Psoas muscle (tissue), 8 donors: ENCODE measurements around the gene DDX23. TPM values are rescaled to one million over a fixed set of nuclear protein-coding genes. Genes with fewer than 3 reads are reported as not detected.

Experiments
- ATAC-seq, 4 donors: fragments of 200-7000 bp; cut with Tn5 transposase; one replicate each; pipeline ENCODE4 v1.9.1; 2020; ENCODE audit warnings: moderate library complexity in 3 of 4, mild to moderate bottlenecking in 2 of 4
- DNase-seq, 2 donors: peaks; one replicate each; pipeline ENCODE4 v3.0.0-alpha.2; 2020
- H3K27ac ChIP-seq: fragments of 200-600 bp; one replicate; pipeline ENCODE4 v1.8.0; 2022
- H3K27me3 ChIP-seq, 3 donors: fragments of 200-600 bp in 1 of 3; one replicate each; pipeline versions ENCODE4 v1.6.1 to v1.8.0; 2013 to 2022; ENCODE audit warnings: low read length in 2 of 3, mild to moderate bottlenecking in 2 of 3, moderate library complexity in 1 of 3; ENCODE audit not compliant: insufficient read depth in 3 of 3
- H3K36me3 ChIP-seq, 2 donors: fragments of 200-600 bp in 1 of 2; one replicate each; pipeline versions ENCODE4 v1.6.1 to v1.8.0; 2013 to 2022; ENCODE audit warnings: low read depth in 1 of 2, mild to moderate bottlenecking in 1 of 2, moderate library complexity in 1 of 2; ENCODE audit not compliant: insufficient read depth in 1 of 2
- H3K4me1 ChIP-seq: fragments of 200-600 bp; one replicate; pipeline ENCODE4 v1.8.0; 2022
- H3K4me3 ChIP-seq: fragments of 200-600 bp; one replicate; pipeline ENCODE4 v1.8.0; 2022; ENCODE audit warnings: mild to moderate bottlenecking
- H3K9me3 ChIP-seq: fragments of 200-600 bp; one replicate; pipeline ENCODE4 v1.8.0; 2022
- WGBS, 3 donors: extraction: QIAGEN DNeasy Blood & Tissue Kit; methylation state at CpG; one replicate each; pipeline versions ENCODE4 v1.1.6 to v1.1.7; 2013; 5-methylcytosine and 5-hydroxymethylcytosine counted together
- intact Hi-C, 2 donors: fragments of 100-400 bp; cut with DNase I; formaldehyde crosslinking; loops; one replicate each; pipeline versions ENCODE4 v1.11.0 to v1.14.2; 2022
- polyA plus RNA-seq, 3 donors: library from polyadenylated mRNA; stranded (reverse); fragments of 200-250 nt; gene quantifications; one replicate each; pipeline ENCODE4 v1.2.3, GENCODE V29; 2013
- total RNA-seq, 4 donors: library from RNA; stranded (reverse); fragmentation: NEBNext Ultra II Directional in 2 of 4; extraction: Animal tissue kit (Norgen Biotek cat#: 25700) in 2 of 4; gene quantifications; one replicate each; pipeline versions ENCODE4 v1.2.1 to v1.2.4, GENCODE V29; 2021 to 2023
- TF ChIP-seq, protein P1 (sequence below): fragments of 200-600 bp; IDR thresholded peaks from one replicate; pipeline ENCODE4 v1.8.0; 2022; ENCODE audit warnings: antibody characterized with exemption
- donor health status: healthy with polysubstance abuse.
- donor health status: DM: no; HTN: no; CAD: no; lungs with moderate emphysema.
- donor health status: Bipolar disorder and iron deficiency.
- donor health status: healthy.
- donor health status: DM: yes; HTN: yes; CAD: no.
- donor health status: DM: no; HTN: no; CAD: no.
- donor health status: DM: no; HTN: no; CAD: no.
- donor health status: DM: yes; HTN: yes; CAD: no.

Gene DDX23
- total and polyA plus RNA-seq, 7 donors = 38.5 to 92.8 (median 62.3) TPM

- Histone ChIP-seq H3K27ac (no peak overlapping the region), H3K4me3 (no peak overlapping the region), H3K4me1 (peaks cover 7% of the 10 kb centered on the region), H3K9me3 (no peaks in the 10 kb centered on the region), H3K36me3 (no peaks in the 10 kb centered on the region), H3K27me3 (peaks cover 0 to 17% (median 2%) of the 10 kb centered on the region in 3 donors)
- TF ChIP-seq, protein P1, sequence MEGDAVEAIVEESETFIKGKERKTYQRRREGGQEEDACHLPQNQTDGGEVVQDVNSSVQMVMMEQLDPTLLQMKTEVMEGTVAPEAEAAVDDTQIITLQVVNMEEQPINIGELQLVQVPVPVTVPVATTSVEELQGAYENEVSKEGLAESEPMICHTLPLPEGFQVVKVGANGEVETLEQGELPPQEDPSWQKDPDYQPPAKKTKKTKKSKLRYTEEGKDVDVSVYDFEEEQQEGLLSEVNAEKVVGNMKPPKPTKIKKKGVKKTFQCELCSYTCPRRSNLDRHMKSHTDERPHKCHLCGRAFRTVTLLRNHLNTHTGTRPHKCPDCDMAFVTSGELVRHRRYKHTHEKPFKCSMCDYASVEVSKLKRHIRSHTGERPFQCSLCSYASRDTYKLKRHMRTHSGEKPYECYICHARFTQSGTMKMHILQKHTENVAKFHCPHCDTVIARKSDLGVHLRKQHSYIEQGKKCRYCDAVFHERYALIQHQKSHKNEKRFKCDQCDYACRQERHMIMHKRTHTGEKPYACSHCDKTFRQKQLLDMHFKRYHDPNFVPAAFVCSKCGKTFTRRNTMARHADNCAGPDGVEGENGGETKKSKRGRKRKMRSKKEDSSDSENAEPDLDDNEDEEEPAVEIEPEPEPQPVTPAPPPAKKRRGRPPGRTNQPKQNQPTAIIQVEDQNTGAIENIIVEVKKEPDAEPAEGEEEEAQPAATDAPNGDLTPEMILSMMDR = no peak
- WGBS, 3 donors = 66 to 76% (median 72%) methylated on average over 5 of the region's 5 CpGs
- DNase-seq (no peak), ATAC-seq (no peak)
- intact Hi-C loops = no loop called here
Observed at GRCh38 chr12:48819986-48820725, 31.8 kb downstream of the DDX23 start.

DNA sequence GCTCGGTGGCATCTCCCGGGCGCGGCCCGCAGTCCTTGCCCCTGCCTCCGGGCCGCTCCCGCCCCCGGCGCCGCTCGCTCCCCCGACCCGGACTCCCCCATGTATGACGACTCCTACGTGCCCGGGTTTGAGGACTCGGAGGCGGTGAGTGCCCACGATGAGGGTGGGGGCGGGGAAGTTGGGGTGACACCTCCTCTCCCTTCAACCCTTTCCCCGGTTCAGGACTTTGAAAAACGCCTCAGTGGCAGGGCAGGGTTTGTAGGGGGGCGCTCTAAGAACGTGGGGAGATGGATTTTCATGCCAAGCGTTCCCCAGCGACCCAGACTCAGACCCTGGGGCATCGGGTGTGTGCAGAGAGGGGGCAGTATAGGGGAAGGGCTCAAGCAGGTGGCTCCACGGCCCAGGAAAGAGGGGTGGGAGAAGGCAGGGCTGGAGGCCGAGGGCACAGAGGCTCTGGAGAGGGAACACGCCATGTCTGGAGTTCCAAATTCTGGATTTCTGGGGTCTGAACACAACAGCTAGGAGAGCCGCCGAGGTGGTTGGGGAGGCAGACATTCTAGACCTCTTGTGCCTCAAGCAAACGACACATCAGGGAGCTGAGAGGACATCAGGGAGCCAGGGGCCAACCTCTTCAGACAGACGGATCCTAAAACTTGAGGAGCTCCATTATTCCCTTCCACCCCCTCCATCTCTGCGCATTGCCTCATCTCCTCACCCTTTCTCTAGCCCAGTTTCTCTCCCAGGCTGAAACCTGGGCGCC lies 33.0 kb downstream of the DDX23 start:
- DNase-seq (peak in 1 of 2 donors; percentile 26), ATAC-seq (no peak)
- Histone ChIP-seq H3K27ac (no peak overlapping the region), H3K9me3 (no peaks in the 10 kb centered on the region), H3K27me3 (peaks cover 0 to 17% (median 2%) of the 10 kb centered on the region in 3 donors), H3K36me3 (no peaks in the 10 kb centered on the region), H3K4me1 (peaks cover 7% of the 10 kb centered on the region), H3K4me3 (peak overlapping the region; percentile 74)
- intact Hi-C loops = no loop called here
- WGBS, 3 donors = 17 to 26% (median 25%) methylated on average over 21 to 37 of the region's 37 CpGs
- TF ChIP-seq, protein P1 = no peak

DNA sequence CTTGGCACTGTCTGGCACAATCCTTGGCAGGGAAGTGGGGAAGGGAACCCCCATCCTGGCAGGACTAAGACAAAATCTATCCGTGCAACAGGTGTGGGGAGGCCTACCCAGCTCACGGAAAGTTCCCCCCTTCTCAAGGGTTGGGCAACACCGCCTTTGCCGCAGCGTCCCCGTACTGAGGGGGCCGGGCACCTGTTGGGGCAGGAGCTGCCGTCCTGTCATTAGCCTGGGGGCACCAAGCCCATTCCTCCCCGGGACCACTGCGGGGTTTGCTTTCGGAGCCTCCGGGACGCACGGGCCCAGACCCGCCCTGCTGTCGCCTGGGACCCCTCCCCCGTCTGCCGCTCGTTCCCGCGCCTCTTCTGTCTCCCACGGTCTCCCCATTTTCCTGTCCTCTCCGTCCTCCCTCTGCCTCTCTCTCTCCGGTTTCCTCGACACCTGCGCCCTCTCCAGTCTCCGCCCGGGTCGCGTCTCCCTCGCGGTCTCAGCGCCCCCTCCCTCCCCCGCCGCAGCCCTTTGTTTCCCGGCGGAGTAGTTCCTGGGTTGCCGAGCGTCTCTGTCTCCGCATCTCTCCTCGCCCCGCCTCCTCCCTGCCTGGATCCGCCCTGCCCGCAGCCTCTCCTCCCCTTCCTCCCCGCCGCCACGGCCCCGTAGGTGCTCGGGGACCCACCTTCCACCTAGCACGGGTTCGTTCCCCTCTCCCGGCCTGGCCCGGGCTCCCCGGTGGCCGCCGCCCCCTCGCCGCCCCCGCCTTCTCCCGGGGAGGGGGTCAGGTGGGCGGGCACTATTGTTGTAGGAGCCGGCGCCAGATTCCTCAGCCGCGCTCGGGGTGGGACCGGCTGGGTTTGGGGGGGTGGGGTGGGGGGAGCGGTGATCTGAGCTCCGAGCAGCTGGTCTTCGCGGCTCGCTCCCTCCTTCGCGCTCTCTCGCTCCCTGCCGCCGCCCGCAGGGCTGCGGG lies 33.8 kb downstream of the DDX23 start, which contains the start of gene CACNB3:
Gene CACNB3 (plus strand): TSS at position 624 of the 958 bp plus-strand sequence. CDS start 434 bp downstream, outside the sequence.
- H3K27ac ChIP-seq = no peak within 1 kb of the TSS
- intact Hi-C loops = no loop called here
- peaks cover 7% of the 10 kb centered on the region for H3K4me1 ChIP-seq
- peaks cover 0 to 17% (median 2%) of the 10 kb centered on the region in 3 donors for H3K27me3 ChIP-seq
- DNase-seq = peak; percentile 67 to 81
- TF ChIP-seq, protein P1 = no peak
- H3K9me3 ChIP-seq = no peaks in the 10 kb centered on the region
- peak within 1 kb of the TSS; percentile 74 for H3K4me3 ChIP-seq
- 2% methylated on average over 50 to 77 of the region's 79 CpGs for WGBS, 3 donors
- no peaks in the 10 kb centered on the region for H3K36me3 ChIP-seq
- ATAC-seq = no peak

DNA sequence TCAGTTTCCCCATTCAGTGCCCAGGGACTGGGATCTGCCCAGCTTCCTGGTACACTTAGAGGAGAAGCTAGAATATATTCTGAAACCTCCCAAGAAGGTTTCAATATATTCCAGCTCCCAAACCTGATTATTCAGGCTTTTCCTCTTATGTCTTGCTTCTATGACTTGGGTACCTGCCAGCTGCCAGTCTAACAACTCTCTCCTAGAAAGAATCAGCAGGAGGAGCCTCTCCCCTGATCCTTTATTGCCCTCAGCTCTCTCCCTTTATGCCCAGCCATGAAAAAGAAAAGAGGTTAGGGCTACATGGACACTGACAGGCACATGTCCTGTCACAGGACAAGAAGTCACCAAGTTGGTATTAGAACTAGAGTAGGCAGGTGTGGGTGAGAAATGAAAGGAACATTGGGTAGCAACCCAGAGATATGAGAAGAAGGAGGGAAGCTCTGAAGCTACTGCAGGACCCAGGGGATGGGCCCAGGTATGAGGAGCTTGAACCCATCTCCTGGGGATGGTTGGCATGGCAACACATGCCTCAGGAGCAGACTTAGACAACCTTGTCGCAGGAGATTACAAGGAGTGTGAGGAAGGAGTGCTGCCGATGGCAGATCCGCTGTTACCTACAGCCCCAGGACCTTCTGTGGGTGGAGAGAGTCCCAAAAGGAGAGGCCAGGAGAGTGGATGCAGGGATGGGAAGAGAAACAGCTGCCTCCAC lies 35.7 kb downstream of the DDX23 start:
- peaks cover 7% of the 10 kb centered on the region for H3K4me1 ChIP-seq
- H3K27ac ChIP-seq = no peak overlapping the region
- WGBS, 3 donors = 91 to 96% (median 95%) methylated on average over 3 of the region's 3 CpGs
- intact Hi-C loops = no loop called here
- peaks cover 0 to 17% (median 2%) of the 10 kb centered on the region in 3 donors for H3K27me3 ChIP-seq
- ATAC-seq = no peak
- no peak for DNase-seq
- H3K9me3 ChIP-seq = no peaks in the 10 kb centered on the region
- H3K4me3 ChIP-seq = peak overlapping the region; percentile 87
- TF ChIP-seq, protein P1 = no peak
- H3K36me3 ChIP-seq = no peaks in the 10 kb centered on the region
